Renal pelvis (tissue), 4 donors: ENCODE data around the gene AKNA. TPM values are rescaled to one million over a fixed set of nuclear protein-coding genes. Genes with fewer than 3 reads are reported as not detected.

Experiments used
- DNase-seq: peaks from one replicate; pipeline ENCODE4 v3.0.0-alpha.2; 2013
- polyA plus RNA-seq, 3 donors: library from polyadenylated mRNA; unstranded; fragments of 120-200 nt; gene quantifications; one replicate each; pipeline ENCODE4 v1.2.1, GENCODE V29; 2013; ENCODE audit not compliant: insufficient read length in 3 of 3

The AKNA gene
- polyA plus RNA-seq, 3 donors, result 14.1 to 16.2 (median 15.6) TPM

DNA sequence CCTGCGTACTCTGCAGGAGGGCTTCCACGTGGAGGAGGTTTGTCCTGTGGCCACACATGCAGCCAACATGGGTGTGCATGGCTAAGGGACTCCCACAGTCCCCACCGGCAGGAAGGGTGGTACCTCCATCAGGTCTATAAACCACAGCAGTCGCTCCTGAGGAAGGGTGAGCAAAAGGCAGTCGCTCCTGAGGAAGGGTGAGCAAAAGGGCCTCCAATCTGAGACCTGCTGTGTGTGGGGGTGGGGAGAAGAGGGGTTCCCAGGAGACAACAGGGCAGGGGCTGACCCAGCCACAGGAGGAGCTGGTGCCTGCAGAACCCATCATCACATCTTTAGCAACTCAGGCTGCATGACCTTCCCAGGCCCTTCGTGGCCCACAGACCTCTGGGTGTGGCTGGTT, 30.3 kb upstream of the AKNA start:
- no peak for DNase-seq

DNA sequence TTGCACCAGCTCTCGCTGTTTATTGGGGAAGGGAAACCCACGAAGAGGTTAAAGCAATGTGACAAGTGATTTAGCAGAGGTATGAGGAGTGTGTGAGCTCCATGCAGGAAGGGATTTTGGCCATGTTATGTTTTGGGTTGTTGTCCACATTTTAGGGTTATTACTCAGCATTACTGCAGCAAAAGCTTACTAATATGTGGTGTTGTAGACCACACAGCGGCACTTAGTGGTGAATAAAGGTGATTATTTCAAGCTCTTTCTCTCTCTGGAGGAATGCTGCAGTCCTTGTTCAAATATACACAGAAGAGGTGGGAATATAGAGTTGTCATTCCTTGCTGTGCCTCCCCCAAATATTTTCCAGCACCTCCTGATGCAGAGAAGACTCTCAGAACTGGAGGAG, 29.7 kb upstream of the AKNA start:
- no peak for DNase-seq

DNA sequence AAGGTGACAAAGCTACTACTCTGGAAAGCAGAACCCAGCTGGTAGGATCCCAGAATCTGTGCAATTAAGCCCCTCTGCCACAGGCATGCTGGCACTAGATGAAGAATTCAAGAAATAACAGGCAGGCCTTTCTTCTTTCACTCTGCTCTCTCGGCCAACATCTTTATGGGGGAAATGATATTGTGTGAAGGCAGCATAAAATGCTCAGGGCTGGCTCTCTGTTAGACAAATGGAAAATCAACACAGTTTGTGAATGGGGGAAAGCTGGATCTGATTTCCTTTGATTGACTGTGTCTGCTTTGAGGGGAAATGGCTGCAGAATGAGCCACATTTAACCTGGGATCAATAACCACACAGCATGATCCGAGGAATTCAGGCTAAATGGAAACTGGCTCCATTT, 29.1 kb upstream of the AKNA start:
- no peak for DNase-seq

DNA sequence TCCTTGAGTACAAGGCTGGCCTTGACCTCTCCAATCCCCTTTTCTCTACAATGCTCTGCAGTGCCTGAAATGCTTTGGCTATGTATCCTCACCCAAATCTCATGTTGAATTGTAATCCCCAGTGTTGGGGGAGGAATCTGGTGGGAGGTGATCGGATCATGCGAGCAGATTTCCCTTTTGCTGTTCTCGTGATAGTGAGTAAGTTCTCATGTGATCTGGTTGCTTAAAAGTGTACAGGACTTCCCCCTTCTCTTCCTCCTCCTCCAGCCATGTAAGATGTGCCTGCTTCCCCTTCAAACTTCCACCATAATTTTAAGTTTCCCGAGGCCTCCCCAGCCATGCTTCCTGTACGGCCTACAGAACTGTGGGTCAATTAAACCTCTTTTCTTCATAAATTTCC, 28.5 kb upstream of the AKNA start:
- DNase-seq, result no peak

DNA sequence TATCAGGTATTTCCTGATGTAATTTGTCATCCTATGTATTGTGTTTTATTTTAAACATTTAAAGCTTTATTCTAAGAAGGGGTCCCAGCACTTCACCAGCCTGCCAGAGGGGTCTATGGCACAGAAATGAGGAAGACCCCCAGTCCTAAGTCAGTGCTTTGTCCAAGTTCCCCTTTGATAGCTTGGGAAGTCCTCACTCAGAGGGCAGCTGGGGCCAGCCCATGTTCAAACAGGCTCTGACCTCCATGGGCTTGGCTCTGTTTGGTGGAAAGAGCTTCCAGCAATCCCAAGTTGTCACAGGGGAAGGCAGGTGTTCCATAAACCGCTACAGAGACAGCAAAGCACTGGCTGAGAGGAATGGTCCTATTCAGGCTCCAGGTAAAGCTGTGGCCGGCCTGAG, 26.6 kb upstream of the AKNA start:
- no peak for DNase-seq

DNA sequence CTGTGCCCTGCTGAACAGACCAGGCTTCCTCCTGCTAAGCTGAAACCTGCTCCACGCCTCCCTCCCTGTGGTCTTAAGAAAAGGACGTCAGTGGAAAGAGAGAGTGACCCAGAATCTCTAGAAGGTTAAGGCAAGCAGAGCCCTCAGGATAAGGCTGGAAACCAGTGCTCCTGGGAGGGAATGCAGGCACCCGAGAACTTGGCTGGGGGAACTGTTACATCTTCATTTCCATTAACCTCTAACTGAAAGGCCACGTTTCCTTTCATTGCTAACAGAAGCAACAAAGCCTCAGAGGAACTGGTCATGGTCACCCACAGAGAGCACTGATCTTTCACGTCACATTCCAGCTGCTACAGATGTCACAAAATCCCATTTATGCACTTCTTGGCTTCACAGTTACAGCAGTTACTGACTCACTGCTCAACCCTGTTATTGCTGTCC, 26.1 kb upstream of the AKNA start:
- DNase-seq, result peak; percentile 22

DNA sequence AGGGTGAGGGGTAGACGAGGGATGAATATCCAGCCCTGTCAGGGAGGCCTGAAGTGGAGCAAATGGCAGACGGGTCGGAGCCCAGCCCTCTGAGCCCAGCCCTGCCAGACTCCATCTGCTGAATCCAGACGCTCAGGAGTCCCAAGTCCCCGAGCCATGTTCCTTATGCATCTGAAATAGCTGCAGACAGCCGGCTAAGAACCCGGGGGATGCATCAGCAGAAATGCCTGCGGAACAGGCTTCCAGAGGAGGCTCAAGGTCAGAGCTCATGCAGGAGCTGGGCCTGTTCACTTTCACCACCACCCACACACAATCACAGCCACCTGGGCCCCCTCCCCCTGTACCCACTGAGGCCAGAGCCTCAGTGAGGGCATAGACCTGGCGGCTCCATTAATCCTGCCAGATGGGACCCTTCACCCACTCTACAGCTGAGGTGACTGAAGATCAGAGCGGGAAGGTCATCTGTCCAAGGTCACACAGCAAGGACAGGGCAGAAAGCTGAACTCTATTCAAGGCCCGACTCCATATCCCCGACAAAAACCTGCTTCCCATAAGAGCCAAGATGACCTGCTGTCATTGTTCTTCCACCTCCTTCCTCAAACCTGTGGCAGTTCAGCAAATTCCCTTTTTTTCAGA, 24.4 kb upstream of the AKNA start:
- no peak for DNase-seq

DNA sequence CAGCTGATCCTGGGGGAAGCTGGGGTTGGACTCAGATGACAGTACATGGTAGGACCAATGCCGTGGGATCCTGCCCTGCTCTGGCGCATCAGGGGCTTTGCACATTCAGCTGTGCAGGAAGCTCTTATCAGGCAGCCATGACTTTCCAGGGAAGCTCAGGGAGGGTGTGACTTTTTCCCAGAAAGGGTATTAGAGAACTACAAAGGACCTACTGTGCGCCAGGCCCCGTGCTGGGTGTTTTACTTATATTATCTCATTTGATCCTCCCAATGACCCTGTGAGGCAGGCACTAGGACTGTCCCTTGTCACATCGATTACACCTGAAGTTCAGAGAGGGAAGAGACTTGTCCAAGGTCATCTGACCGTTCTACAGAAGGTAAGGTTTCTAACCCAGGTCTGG, 23.7 kb upstream of the AKNA start:
- no peak for DNase-seq

DNA sequence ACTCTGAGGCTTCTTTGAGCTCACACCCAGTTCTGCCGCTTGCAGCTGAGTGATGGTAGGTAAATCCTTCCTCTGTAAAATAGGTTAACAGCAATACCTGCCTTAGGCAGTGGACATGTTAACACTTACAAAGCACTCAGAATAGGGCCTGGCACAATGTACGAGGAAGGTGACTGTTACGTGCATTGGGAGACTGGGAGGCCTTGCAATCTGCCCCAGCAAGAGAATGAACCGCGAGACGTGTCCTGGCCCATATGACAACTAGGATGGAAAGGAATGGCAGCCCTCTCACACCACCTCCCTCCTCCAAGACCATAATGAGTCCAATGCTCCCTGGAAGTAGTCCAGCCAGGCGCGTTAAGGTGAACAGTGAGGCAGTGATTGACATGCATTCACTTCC, 23.1 kb upstream of the AKNA start:
- DNase-seq, result no peak

DNA sequence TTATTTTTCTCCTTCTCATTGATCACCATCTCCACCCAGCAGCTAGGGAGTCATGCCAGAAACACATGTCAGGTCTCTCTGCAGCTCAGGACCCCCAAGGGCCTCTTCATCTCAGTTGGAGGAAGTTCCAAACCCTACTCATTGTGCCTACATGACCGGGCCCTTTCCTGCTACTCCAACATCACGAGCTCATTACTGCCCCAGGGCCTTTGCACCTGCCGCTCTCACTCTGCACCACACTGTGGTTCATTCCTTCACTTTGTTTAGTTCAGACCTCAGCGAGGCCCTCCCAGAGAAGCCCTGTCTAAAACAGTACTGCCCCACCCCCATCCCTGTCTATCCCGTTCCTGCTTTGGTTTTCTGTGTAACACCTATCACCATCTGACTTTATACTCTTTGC, 22.1 kb upstream of the AKNA start:
- DNase-seq, result no peak

DNA sequence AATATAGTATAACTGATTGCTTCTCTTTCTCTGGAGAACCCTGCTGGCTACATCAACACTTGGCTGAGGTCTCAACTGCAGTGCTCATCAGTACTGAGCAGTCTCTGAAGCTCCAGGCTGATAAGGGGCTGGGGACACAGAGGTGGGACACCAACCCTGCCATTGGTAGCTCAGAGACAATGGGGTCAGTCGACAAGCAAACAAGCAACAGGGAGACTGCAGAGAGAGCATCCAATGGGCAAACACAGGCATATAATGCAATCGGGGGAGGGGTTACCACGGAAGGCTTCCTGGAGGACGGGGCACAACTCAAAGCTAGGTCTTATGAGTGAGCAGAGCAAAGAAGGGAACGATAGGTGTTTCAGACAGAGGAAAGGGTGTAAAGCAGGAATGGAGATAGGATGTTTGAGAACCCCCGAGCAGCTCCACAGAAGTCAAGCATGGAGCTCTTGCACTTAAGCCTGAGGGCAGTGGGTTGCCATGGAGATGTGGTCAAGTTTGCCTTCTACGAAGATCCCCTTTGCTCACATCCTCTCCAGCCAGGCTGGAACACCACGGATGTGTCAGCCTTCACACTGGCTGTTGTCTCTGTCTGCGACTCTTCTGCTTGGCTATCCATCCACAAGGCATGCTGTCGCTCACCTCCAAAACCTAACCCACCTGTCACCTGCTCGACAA, 21.5 kb upstream of the AKNA start:
- no peak for DNase-seq

DNA sequence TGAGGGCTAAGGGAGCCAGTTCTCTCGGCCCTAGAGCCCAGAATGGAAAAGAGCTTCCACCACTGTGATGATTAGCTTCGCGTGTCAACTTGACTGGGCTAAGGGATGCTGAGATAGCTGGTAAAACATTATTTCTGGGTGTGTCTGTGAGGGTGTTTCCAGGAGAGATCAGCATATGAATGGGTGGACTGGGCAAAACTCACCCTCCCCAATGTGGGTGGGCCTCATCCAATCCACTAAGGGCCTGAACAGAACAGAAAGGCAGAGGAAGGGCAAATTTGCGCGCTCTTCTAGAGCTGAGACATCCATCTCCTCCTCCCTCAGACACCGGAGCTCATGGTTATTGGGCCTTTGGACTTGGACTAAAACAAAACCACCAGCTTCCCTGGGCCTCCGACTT, 20.9 kb upstream of the AKNA start:
- DNase-seq, result no peak

DNA sequence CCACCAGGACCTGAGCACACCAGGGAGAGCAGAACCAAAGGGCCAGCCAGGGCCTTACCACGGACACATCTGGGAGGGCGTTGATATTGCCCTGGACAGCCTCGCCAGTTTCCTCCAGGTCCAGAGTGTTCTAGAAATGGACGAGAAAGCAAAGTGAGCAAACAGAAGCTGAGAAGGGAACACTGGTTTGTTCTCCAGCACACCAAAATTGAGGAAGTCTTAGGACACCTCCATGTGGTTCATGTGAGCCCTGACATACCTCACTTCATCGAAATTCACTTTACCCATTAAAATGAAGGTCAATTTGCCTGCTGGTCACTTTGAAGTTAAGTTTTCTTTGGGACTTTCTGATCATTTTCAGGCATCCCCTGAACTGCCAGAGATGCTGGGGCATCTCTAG, 20.1 kb upstream of the AKNA start:
- no peak for DNase-seq

DNA sequence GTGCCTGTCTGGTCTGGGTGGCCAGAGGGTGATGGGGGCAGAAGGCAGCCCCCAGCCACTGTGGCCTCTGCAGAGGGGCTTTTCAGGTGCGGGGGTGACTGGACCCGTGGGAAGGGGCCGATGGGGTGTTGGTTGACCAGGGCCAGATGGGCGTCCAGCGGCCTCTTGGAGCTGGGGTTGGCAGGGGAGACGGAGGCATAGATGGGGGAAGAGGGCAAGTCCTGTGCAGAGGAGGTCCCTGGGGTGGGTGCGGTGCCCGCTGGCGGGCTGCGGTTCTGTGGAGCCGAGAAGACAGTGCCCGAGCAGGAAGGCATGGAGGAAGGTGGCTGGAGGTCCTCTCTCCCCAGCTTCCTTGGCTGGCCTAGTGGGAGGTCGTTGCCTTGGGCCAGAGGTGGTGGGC, 18.7 kb upstream of the AKNA start:
- no peak for DNase-seq

DNA sequence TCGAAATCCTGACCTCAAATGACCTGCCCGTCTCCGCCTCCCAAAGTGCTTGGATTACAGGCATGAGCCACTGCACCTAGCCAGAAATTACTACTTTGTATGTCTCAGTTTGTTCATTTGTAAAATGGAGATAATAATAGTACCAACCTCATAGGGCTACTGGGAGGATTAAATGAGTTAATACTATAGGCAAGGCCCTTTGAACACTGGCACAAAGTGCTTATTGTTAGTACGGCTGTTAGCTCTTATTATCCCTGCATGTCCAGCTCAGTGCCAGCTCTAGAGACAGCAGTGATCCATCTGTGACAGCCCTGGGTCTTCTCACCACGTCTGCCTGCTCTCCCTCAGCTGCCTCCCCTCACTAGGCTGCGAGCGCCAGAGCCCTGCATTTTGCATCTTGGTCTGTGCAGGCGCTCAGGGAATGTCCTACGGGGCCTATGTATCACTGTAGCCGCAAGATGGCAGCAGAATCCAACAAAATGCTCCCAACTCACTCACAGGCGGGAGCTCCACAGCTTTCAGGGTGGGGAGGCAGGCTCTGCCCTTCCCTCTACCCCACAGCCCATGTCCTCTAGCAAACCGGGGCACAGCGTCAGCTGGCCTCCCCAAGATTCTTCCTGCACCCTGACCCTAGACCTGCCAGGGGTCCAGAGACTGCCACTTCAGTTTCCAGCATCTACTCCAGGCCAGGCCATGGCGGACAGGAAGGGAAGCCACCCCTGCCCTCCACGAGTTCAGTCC, 17.7 kb upstream of the AKNA start:
- DNase-seq, result peak; percentile 74

DNA sequence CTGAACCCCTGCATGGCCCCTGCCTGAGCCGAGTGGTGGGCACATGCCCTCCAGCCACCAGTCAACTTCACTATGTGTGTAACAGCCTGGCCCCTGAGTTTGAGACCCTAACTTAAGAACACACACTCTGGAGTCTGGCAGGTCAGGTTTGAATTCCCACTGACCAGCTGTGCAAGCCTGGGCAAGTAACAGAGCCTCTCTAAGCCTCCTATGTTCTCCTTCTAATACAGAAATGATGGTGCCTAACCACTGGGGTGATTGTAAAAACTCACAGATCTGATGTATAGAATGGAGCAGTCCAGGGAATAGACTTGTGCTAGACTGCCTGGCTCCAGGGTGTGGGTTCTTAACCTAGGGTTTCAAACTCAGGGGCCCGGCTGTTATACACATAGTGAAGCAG, 16.7 kb upstream of the AKNA start:
- no peak for DNase-seq

DNA sequence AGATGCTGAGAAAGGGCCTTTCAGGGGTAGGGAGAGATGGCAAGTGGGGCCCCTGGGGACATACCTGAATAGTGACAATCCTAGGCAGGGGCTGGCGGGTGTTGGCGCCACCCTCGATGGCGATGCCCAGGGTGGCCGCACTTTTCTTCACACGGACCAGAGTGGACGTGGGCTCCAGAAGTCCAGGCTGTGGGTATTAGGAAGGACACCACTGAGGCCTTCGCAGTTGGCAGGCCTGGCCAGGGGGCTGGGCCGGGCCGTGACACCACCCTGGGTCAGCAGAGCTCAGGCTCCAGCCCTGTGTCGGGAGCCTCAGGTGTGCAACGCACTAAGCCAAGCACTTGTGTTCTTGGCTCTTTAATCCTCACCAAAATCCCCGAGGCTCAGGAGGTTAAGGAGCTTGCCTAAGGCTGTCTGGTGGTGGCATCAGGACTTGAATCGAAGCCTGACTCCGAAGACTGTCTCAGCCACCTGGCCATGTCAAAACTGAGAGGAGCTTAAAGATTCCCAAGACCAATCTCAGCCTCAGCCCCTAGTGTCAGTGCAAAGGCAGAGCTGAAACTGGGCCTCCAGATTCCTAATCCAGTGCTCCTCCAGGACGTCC, 15.5 kb upstream of the AKNA start:
- no peak for DNase-seq

DNA sequence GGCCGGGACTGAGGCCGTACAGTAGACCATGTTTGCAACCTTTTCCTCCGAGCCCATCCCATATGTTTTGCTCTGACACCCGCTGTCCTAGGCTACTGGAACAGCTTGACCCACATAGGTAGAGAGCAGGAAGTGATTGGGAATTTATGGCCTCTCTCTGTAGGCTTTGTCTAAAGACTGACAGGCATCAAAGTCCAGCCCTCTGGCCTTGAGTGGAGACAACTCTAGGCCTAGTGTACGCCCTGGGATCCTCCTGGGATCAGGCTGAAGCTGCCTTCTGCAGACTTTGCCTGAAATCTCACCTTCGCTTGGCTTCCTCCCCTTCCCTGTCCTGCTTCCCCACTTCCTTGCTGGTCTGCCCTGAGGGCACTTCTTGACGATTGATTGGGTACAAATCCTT, 13.6 kb upstream of the AKNA start:
- DNase-seq, result no peak

DNA sequence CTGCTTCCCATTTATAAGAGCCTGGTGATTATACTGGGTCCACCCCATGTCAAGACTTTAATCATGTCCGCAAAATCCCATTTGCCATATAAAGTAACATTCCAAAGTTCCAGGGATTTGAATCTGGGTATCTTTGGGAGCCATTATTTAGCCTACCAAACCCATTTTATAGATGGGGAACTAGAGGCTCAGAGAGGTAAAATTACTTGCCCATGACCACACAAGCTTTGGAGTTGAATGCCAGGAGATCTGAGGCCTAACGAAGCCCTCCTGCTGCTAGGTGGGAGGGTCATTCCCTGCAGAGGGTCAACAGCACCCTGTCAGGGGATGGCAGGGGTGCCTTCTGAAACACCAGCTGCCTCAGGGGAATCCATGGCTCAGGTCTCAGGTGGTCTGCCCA, 13.0 kb upstream of the AKNA start:
- no peak for DNase-seq

DNA sequence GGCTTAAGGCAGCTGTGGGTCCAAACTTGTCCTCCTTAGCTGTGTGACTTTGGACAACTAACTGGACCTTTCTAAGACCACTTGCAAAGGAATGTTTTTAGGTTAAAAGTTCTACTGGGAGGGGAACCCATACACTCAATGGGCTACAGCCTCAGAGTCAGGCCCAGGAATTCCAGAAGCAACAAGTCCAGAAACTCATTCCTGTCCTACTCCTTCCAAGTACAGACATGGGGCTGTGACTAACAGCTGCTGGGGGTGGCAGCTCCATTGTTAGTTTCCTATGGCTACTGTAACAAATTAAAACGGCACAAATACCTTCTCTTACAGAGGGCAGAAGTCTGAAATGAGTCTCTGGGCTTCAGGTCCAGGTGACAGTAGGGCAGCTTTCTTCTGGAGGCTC, 12.4 kb upstream of the AKNA start:
- DNase-seq, result no peak

DNA sequence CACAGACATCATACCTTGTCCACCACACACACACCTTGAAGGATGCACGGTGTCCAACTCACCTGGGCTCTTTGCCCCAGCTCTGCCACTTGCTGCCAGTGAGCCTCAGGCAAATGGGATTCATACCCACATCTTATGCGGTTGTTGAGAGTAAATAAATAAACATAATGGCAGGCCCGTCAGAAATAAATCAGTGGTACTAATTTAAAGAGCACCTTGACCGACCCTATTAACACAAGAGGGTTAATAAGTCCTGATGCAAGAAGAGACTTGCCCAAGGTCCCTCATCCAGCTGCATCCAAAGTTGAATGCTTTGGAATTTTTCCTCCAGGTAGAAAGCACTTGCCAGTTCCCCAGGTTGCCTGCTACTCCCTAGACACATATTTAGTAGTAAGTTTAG, 11.6 kb upstream of the AKNA start:
- no peak for DNase-seq

DNA sequence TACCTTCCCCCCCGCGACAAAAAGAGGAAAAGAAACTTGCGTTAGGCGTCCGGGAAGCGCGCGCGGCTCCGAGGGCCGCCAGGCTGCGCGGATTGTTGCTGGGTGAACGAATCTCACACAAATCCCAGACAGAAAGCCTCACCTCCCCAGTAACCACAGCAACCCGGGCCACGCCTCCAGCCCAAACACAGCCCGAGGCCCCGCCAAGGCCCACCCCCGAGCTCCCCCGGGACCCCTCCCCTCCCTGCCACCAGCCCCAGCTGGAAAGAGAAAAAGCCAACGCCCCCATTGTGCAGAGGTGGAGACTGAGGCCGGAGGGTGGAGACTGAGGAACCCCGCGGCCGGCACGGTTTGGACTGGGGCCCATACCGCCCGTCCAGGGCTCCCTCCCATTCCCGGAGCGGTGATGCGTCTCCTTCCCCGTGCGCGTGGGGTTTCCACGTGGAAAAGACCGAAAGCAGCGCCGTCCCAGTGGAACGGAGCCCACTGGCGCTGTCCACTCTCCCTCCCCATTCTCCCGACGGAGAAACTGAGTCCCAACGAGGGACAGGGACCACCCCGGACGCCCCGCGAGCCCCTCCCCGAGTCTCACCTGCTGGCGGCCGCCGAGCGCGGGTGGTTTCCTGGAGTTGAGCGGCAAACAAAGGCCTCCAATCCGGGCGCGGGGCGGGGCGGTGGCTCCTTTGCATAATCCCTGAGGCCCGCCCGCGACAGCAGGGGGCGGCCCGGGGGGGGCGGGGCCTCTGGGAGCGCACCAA, 10.2 kb upstream of the AKNA start:
- DNase-seq, result peak; percentile 93
